Testis (tissue), 2 donors: Measurements from ENCODE around the gene KHSRP.

Experiments used
- POLR2A ChIP-seq: fragments of 450-650 bp; IDR thresholded peaks from one replicate; pipeline ENCODE4 v1.6.1; 2017; ENCODE audit warnings: antibody characterized with exemption, mild to moderate bottlenecking, moderate library complexity
- TF ChIP-seq, protein P1 (sequence below), 3 experiments: fragments of 450-650 bp in 2 of 3; fragments of 200-600 bp in 1 of 3; sonication (generic) in 1 of 3; IDR thresholded peaks; one replicate each; pipeline ENCODE4 v1.5.1; 2016 to 2019; ENCODE audit warnings: antibody characterized with exemption in 3 of 3, mild to moderate bottlenecking in 2 of 3, moderate library complexity in 1 of 3

DNA sequence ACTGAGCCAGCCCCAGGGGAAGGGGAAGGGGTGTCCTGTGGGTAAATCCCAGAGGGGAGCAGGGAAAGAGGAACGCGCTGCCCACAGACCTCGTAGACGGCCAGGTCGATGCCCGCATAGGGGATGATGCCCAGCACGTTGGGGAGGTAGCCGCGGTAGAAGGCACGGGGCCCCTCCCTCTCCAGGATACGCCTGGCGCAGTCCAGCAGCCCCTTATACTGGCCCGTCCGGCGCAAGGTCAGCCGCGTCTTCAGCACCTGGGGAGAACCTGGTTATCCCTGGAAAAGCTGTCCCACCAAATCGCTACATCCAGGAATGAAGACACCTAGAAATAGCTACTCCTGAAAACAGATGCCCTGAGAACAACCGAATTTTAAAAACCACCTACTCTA is 27.6 kb upstream of the KHSRP start:
- TF ChIP-seq, protein P1, sequence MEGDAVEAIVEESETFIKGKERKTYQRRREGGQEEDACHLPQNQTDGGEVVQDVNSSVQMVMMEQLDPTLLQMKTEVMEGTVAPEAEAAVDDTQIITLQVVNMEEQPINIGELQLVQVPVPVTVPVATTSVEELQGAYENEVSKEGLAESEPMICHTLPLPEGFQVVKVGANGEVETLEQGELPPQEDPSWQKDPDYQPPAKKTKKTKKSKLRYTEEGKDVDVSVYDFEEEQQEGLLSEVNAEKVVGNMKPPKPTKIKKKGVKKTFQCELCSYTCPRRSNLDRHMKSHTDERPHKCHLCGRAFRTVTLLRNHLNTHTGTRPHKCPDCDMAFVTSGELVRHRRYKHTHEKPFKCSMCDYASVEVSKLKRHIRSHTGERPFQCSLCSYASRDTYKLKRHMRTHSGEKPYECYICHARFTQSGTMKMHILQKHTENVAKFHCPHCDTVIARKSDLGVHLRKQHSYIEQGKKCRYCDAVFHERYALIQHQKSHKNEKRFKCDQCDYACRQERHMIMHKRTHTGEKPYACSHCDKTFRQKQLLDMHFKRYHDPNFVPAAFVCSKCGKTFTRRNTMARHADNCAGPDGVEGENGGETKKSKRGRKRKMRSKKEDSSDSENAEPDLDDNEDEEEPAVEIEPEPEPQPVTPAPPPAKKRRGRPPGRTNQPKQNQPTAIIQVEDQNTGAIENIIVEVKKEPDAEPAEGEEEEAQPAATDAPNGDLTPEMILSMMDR (IDR thresholded peaks at IDR 0.05), result no peak
- TF ChIP-seq POLR2A, result no peak
